Gastrocnemius medialis (tissue), 4 donors: ENCODE results near the gene TRMT112. TPM values are rescaled to one million over a fixed set of nuclear protein-coding genes. Genes with fewer than 3 reads are reported as not detected.

ENCODE experiments used
- ATAC-seq, 2 donors: fragments of 150-250 bp; one replicate each; pipeline ENCODE4 v1.9.1; 2016
- DNase-seq, 2 donors: peaks; one replicate each; pipeline ENCODE4 v3.0.0-alpha.2; 2019
- H3K27ac ChIP-seq, 4 donors: fragments of 200-600 bp; sonication (generic); 1 replicate in 1 of 4; 2 replicates in 3 of 4; pipeline ENCODE4 v1.5.1; 2016 to 2018; ENCODE audit warnings: mild to moderate bottlenecking in 2 of 4, moderate library complexity in 1 of 4
- H3K27me3 ChIP-seq, 3 donors: fragments of 200-600 bp; sonication (generic) in 2 of 3; 1 replicate in 1 of 3; 2 replicates in 2 of 3; pipeline versions ENCODE4 v1.5.1 to v1.6.0; 2016 to 2019; ENCODE audit warnings: mild to moderate bottlenecking in 1 of 3, moderate library complexity in 1 of 3
- H3K36me3 ChIP-seq, 2 donors: fragments of 200-600 bp; sonication (generic) in 1 of 2; one replicate each; pipeline ENCODE4 v1.5.1; 2017 to 2018
- H3K4me1 ChIP-seq, 2 donors: fragments of 200-600 bp; sonication (generic) in 1 of 2; one replicate each; pipeline ENCODE4 v1.5.1; 2016 to 2017; ENCODE audit warnings: mild to moderate bottlenecking in 2 of 2
- H3K4me3 ChIP-seq, 4 donors: fragments of 200-600 bp; sonication (generic) in 3 of 4; 1 replicate in 1 of 4; 2 replicates in 3 of 4; pipeline ENCODE4 v1.5.1; 2016 to 2019; ENCODE audit warnings: mild to moderate bottlenecking in 2 of 4
- H3K9me3 ChIP-seq, 3 donors: fragments of 200-600 bp; sonication (generic) in 2 of 3; 1 replicate in 1 of 3; 2 replicates in 2 of 3; pipeline ENCODE4 v1.5.1; 2016 to 2019
- POLR2A ChIP-seq, 2 donors: fragments of 450-650 bp; IDR thresholded peaks; one replicate each; pipeline ENCODE4 v1.6.1; 2017; ENCODE audit warnings: antibody characterized with exemption in 2 of 2, mild to moderate bottlenecking in 2 of 2, moderate library complexity in 2 of 2
- in situ Hi-C, 4 donors: fragments of 200-750 bp; cut with MboI; loops; one replicate each; pipeline versions ENCODE4 v1.15.0 to v1.8.0; 2017; ENCODE audit warnings: low sequenced_read_pairs in 4 of 4
- intact Hi-C: fragments of 100-400 bp; cut with DNase I; formaldehyde crosslinking; loops from one replicate; pipeline ENCODE4 v1.15.1; 2023; ENCODE audit warnings: low total_unique reads
- total RNA-seq, 4 donors: library from RNA; depleted of rRNA; stranded (reverse); fragments of >200 nt; gene quantifications; one replicate each; pipeline versions ENCODE4 v1.1.0 to v1.2.3, GENCODE V29; 2016
- TF ChIP-seq, protein P1 (sequence below), 5 experiments: fragments of 450-650 bp in 3 of 5; fragments of 200-600 bp in 2 of 5; sonication (generic) in 2 of 5; IDR thresholded peaks in 4 of 5; conservative IDR thresholded peaks in 1 of 5; 1 replicate in 4 of 5; 2 replicates in 1 of 5; pipeline ENCODE4 v1.5.1; 2016 to 2019; ENCODE audit warnings: antibody characterized with exemption in 5 of 5, mild to moderate bottlenecking in 3 of 5, moderate library complexity in 3 of 5

TRMT112 gene
- total RNA-seq, 4 donors from 2014 or later: 133 to 226 (median 194) TPM

DNA sequence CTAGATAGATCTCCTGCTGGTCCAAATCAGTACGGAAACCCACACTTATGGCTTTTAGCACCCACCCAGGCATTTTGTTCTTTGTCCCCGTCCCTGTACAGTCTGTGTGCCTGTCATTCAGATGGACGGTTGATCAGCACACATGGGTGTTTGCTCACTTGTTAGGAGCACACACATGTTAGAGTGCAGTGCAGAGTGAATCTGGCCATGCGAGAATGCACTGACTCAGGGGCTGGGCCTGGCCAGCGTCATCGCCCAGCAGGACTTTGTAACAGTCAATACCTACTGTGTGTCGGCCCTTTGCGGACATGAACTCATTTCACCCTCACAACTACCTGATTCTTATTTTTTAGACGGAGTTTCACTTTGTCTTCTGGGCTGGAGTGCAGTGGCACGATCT lies 45.0 kb upstream of the TRMT112 start:
- intact Hi-C loops (no loop called here), in situ Hi-C loops (no loop called here)
- Histone ChIP-seq H3K27me3 (no peaks in the 10 kb centered on the region), H3K36me3 (peaks cover 0 to 64% of the 10 kb centered on the region in 2 donors), H3K27ac (no peak overlapping the region), H3K4me3 (no peak overlapping the region), H3K4me1 (peaks cover 5 to 19% of the 10 kb centered on the region in 2 donors), H3K9me3 (no peaks in the 10 kb centered on the region)
- no peak for TF ChIP-seq POLR2A (IDR thresholded peaks at IDR 0.05)
- TF ChIP-seq, protein P1, sequence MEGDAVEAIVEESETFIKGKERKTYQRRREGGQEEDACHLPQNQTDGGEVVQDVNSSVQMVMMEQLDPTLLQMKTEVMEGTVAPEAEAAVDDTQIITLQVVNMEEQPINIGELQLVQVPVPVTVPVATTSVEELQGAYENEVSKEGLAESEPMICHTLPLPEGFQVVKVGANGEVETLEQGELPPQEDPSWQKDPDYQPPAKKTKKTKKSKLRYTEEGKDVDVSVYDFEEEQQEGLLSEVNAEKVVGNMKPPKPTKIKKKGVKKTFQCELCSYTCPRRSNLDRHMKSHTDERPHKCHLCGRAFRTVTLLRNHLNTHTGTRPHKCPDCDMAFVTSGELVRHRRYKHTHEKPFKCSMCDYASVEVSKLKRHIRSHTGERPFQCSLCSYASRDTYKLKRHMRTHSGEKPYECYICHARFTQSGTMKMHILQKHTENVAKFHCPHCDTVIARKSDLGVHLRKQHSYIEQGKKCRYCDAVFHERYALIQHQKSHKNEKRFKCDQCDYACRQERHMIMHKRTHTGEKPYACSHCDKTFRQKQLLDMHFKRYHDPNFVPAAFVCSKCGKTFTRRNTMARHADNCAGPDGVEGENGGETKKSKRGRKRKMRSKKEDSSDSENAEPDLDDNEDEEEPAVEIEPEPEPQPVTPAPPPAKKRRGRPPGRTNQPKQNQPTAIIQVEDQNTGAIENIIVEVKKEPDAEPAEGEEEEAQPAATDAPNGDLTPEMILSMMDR (IDR thresholded peaks at IDR 0.05 in 4 of 5, conservative IDR thresholded peaks at IDR 0.05 in 1 of 5): no peak
- DNase-seq: no peak
- ATAC-seq: no peak

DNA sequence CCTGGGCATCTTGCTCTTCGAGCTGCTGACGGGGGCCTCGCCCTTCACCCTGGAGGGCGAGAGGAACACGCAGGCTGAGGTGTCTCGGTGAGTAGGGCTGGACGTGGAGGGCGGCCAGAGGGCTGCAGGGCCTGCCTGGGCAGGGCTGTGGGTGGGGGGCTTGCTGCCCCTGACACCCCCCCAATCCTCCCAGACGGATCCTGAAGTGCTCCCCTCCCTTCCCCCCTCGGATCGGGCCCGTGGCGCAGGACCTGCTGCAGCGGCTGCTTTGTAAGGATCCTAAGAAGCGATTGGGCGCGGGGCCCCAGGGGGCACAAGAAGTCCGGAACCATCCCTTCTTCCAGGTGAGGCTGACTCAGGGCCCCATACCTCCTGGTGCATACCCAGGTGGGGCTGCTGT lies 44.3 kb upstream of the TRMT112 start:
- no peak for ATAC-seq
- Histone ChIP-seq H3K27ac (no peak overlapping the region), H3K36me3 (peaks cover 0 to 58% of the 10 kb centered on the region in 2 donors), H3K9me3 (no peaks in the 10 kb centered on the region), H3K4me1 (peaks cover 5 to 19% of the 10 kb centered on the region in 2 donors), H3K4me3 (no peak overlapping the region), H3K27me3 (no peaks in the 10 kb centered on the region)
- no peak for DNase-seq
- intact Hi-C loops: no loop called here
- in situ Hi-C loops: no loop called here
- TF ChIP-seq, protein P1 (IDR thresholded peaks at IDR 0.05 in 4 of 5, conservative IDR thresholded peaks at IDR 0.05 in 1 of 5): no peak
- TF ChIP-seq POLR2A (IDR thresholded peaks at IDR 0.05): no peak

DNA sequence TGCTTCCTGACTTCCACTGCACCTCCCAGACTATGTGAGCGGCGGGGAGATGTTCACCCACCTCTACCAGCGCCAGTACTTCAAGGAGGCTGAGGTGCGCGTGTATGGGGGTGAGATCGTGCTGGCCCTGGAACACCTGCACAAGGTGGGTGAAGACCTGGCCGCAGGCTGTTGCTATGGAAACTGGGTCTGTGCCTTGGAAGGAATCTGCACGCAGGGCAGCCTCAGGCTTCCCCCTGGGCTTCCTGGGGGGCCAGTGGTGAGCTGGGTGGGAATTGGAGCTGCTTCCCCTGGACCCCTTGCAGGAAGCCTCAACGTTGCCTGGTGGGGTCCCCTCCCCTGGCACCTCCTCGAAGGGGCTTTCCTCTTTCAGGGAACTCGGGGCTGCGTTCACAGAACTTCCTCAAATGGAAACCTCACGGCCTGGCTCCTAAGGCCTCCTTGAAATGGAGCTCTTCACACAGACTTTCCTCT lies 43.1 kb upstream of the TRMT112 start:
- H3K27ac ChIP-seq: no peak overlapping the region
- in situ Hi-C loops: no loop called here
- DNase-seq: no peak
- H3K9me3 ChIP-seq: no peaks in the 10 kb centered on the region
- peaks cover 5 to 23% of the 10 kb centered on the region in 2 donors for H3K4me1 ChIP-seq
- H3K36me3 ChIP-seq: peaks cover 0 to 47% of the 10 kb centered on the region in 2 donors
- intact Hi-C loops: no loop called here
- no peak for TF ChIP-seq POLR2A (IDR thresholded peaks at IDR 0.05)
- TF ChIP-seq, protein P1 (IDR thresholded peaks at IDR 0.05 in 4 of 5, conservative IDR thresholded peaks at IDR 0.05 in 1 of 5): no peak
- H3K27me3 ChIP-seq: no peaks in the 10 kb centered on the region
- ATAC-seq: no peak
- no peak overlapping the region for H3K4me3 ChIP-seq

DNA sequence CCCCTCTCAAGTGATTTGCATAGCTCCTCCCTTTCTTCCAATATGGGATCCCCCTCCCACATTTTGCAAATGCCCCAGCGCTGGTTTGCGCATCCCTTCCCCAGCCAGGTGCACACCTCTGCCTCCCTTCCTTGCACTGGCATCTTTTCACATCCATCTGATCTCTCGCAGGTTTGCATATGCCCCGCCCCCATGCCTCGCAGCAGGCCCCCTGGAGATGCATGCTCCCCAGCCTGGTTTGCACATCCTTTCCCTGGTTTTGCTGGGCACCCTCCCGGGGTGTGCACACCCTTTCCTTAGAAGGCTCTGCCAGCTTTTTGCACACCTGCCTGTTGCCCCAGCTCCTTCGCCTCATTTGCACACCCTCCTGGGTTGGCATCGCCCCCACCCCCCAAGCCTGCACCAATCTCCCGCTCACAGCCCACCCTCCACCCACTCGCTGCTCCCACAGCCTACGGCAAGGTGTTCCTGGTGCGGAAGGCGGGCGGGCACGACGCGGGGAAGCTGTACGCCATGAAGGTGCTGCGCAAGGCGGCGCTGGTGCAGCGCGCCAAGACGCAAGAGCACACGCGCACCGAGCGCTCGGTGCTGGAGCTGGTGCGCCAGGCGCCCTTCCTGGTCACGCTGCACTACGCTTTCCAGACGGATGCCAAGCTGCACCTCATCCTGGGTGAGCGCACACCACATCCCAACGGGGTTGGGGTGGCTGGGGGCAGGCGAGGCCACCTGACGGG lies 42.5 kb upstream of the TRMT112 start:
- peak overlapping the region; percentile 60 to 84 (median 68) for H3K4me3 ChIP-seq
- no peaks in the 10 kb centered on the region for H3K9me3 ChIP-seq
- intact Hi-C loops (no loop called here), in situ Hi-C loops (no loop called here)
- H3K4me1 ChIP-seq: peaks cover 5 to 26% of the 10 kb centered on the region in 2 donors
- peaks cover 0 to 42% of the 10 kb centered on the region in 2 donors for H3K36me3 ChIP-seq
- TF ChIP-seq, protein P1 (IDR thresholded peaks at IDR 0.05 in 4 of 5, conservative IDR thresholded peaks at IDR 0.05 in 1 of 5): no peak
- TF ChIP-seq POLR2A (IDR thresholded peaks at IDR 0.05): no peak
- peak overlapping the region in 1 of 4 donors; percentile 91 for H3K27ac ChIP-seq
- no peaks in the 10 kb centered on the region for H3K27me3 ChIP-seq
- DNase-seq (no peak), ATAC-seq (no peak)
